Measurements from ENCODE around the gene ZNF598.

- no peak for TF ChIP-seq MAX (IDR thresholded peaks at IDR 0.05)
- TF ChIP-seq CTCF (IDR thresholded peaks at IDR 0.05 in 2 of 3, conservative IDR thresholded peaks at IDR 0.05 in 1 of 3; ENCODE audit: borderline replicate concordance in 1 of 3, insufficient read depth in 1 of 3, low read depth in 2 of 3, low read length in 2 of 3): no peak
- TF ChIP-seq POLR2A (IDR thresholded peaks at IDR 0.05; ENCODE audit: borderline replicate concordance, extremely low read depth, insufficient read depth, insufficient read length): no peak
- TF ChIP-seq EZH2 (IDR thresholded peaks at IDR 0.05): no peak
- TF ChIP-seq YY1 (IDR thresholded peaks at IDR 0.05; ENCODE audit: extremely low read depth, insufficient replicate concordance, low read depth, low read length): no peak
- TF ChIP-seq TCF7L2 (IDR thresholded peaks at IDR 0.05; ENCODE audit: borderline replicate concordance, extremely low read depth, insufficient read depth, insufficient read length): no peak
- TF ChIP-seq ELF1 (IDR thresholded peaks at IDR 0.05; ENCODE audit: borderline replicate concordance, low read depth): no peak
- no peak for TF ChIP-seq REST (IDR thresholded peaks at IDR 0.05; ENCODE audit: low read depth)
- no peak for TF ChIP-seq ATF3 (IDR thresholded peaks at IDR 0.05)
- no peak for TF ChIP-seq SRF (IDR thresholded peaks at IDR 0.05; ENCODE audit: low read depth)
- TF ChIP-seq JUND (IDR thresholded peaks at IDR 0.05): no peak
- TF ChIP-seq EZH2phosphoT487 (IDR thresholded peaks at IDR 0.05; ENCODE audit: borderline replicate concordance): no peak
- no peak for TF ChIP-seq POLR2AphosphoS5 (IDR thresholded peaks at IDR 0.05; ENCODE audit: low read depth, low read length)
Measured at GRCh38 chr16:1949507-1949906, 60.1 kb downstream of the ZNF598 start.
